RPMI7951 (cell line): ENCODE data around the gene SFI1. TPM values are rescaled to one million over a fixed set of nuclear protein-coding genes. Genes with fewer than 3 reads are reported as not detected.

ENCODE experiments used
- total RNA-seq: library from RNA; depleted of rRNA; stranded (reverse); fragments of >200 nt; shearing (Covaris generic); gene quantifications from 2 replicates; pipeline ENCODE4 v1.2.3, GENCODE V29; 2014; rRNA removed

The SFI1 gene
- total RNA-seq, 1 experiment from 2014 or later, result 6.1 TPM

Other genes with a start within 250 kb of the SFI1 start
- gene PIK3IP1, start 204.0 kb upstream of the SFI1 start, total RNA-seq, result 3.0 and 4.0 TPM in 2 replicates
- gene PATZ1, start 150.2 kb upstream of the SFI1 start, total RNA-seq, result 4.4 and 5.2 TPM in 2 replicates
- gene DRG1, start 96.9 kb upstream of the SFI1 start, total RNA-seq, result 72.3 and 83.7 TPM in 2 replicates
- gene EIF4ENIF1, start 6.7 kb upstream of the SFI1 start, total RNA-seq, result 4.9 and 59.4 TPM in 2 replicates
- 16.7 and 16.9 TPM in 2 replicates for gene PISD, start 165.7 kb downstream of the SFI1 start, total RNA-seq